GM18867 (cell line): ENCODE results near the gene SLC2A11.
"Not testable (repeated sequence)": the region's sequence is repeated elsewhere in the genome, so short reads cannot be mapped to it uniquely, and the experiment has no call there.

Source experiments
- ATAC-seq: cut with Tn5 transposase; IDR thresholded peaks from one replicate; pipeline ENCODE4 v1.9.1; 2021; ENCODE audit warnings: mild to moderate bottlenecking, moderate library complexity; ENCODE audit not compliant: unreplicated experiment

The SLC2A11 gene

DNA sequence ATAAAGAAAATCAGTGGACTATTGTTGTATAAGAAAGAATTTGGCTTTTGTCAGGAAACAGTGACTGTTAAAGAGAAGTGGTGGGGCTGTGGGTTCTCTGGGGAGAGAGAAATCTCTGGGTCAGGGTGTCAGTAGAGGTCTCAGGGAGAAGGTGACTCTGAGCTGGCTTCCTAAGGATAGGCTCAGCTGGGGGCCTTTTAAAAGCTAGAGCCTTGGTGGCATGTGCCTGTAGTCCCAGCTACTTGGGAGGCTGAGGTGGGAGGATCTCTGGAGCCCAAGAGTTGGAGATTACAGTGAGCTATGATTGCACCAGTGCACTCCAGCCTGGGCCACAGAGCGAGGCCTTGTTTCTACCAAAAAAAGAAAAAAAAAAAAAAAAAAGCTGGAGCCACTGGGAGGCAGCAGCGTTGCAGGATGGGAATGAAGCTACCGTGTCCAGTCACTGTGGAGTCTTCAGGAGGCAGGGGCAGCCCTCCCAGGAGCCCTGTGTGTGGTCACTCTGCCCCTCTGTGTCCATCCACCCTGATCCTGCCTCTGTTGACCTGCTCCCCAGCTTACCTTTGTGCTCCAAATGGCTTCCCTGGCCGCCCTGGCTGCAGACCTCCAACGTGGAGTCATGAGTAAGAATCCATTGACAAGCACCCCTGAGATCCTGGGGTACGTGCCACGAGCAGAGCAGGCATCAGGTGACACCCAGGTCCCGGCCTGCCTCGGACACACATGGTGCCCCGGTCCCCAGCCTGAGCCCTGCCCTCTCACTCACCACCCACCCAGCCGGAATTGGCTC, 31.1 kb downstream of the SLC2A11 start:
- no peak for ATAC-seq

DNA sequence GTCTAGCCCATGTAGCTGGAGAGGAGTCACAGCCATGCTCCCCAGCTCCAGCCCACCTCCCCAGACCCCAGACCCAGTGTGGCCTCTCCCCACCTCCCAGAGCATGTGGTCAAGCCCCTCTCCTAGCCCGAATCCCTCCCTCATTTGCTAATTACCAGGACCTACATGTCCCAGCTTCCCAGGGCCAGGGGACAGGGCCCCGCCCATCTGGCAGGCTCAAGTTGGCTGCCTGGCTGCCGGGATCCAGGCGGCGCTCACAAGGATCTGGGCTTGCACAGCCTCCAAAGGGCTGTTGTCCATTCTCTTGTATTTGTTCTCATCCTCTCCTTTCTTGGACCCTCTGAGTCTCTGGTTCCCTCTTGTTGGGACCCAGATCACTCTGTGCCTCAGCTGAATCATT, 31.9 kb downstream of the SLC2A11 start:
- ATAC-seq: no peak

DNA sequence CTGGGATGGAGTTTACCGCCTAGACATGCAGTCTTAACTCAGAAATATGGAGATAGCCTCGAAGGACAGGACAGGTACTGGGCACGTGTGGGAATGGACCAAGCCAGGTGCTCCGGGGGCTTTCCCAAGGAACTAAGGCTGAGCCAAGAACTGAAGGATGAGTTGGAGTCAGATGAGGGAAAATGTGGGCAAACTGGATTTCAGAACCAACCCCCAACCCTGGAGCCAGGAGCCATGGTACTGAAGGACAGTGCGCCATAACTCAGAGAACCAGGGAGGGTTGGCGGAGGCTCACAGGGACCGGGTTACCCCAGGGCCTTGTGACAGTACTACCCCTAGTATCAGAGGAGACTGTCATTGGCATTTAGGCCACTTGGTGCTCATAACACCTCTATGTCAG, 34.1 kb downstream of the SLC2A11 start:
- no peak for ATAC-seq

DNA sequence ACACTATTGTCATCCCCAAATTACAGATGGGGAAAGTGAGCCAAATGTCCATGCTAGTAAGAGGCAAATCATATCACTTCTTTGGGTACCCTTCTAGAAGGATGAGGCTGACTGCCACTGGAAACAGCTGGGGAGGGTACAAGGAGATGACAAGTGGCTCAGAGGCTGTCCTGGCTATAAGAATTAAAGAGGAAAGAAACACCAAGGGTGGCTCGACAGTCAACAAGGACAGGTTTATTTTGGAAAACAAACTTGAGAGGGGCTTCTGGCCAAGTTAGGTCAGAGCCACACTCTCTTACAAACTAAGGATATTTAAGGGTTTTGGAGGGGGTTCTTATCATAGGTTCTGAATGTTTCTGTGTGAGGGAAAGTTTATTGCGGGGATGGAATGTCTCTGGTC, 34.5 kb downstream of the SLC2A11 start:
- no peak for ATAC-seq

DNA sequence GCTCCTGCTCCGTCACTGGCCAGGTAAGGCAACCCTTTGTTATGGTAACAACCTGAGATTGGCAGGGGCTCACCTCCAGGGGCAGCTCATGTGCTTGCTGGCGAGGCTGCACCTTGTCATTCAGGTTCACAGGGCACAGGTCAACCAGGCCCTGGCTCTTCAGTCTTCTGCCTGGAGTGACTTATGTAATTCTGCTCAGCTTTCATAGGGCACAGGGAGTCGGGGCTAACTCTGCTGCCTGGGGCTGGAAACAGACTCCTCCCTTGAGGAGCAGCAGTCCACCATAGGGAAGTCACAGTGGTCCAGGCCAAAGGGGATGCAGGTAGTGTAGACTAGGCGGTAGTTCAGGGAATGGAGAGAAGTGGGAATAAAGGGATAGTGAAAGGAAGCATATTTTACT, 35.0 kb downstream of the SLC2A11 start:
- ATAC-seq: no peak

DNA sequence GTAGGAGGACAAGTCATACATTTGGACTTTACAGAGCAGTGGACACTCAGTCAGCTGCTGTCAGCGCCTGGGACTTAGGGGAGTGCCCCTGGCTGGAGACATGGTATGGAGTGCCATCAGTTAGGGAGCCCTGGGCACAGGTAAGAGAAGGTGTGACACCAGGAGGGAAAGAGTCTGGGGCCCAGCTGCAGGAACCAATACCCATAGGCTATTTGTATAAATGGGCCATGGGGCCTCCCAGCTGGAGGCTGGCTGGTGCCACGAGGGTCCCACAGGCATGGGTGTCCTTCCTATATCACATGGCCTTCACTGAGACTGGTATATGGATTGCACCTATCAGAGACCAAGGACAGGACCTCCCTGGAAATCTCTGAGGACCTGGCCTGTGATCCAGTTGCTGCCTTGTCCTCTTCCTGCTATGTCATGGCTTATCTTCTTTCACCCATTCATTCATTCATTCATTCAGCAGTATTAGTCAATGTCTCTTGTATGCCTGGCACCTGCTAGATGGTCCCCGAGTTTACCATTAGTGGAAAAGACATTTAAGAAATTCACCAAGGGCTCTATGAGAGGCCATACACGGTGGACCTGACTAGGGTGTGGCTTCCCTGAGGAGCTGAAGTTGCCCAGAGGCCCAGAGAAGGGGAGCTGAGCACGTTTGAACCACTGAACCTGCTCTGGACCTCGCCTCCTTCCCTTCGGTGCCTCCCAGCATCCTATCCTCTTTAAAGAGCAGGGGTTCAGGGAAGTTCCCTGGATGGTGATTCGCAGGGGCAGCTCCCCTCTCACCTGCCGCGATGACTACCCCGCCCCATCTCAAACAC, 35.7 kb downstream of the SLC2A11 start:
- no peak for ATAC-seq

DNA sequence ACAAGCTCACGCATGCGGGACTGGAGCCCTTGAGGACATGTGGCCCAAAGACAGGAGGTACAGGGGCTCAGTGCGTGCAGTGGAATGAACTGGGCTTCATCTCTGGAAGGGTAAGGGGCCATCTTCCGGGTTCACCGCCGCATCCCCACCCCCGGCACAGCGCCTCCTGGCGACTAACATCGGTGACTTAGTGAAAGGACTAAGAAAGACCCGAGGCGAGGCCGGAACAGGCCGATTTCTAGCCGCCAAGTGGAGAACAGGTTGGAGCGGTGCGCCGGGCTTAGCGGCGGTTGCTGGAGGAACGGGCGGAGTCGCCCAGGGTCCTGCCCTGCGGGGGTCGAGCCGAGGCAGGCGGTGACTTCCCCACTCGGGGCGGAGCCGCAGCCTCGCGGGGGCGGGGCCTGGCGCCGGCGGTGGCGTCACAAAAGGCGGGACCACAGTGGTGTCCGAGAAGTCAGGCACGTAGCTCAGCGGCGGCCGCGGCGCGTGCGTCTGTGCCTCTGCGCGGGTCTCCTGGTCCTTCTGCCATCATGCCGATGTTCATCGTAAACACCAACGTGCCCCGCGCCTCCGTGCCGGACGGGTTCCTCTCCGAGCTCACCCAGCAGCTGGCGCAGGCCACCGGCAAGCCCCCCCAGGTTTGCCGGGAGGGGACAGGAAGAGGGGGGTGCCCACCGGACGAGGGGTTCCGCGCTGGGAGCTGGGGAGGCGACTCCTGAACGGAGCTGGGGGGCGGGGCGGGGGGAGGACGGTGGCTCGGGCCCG, 36.5 kb downstream of the SLC2A11 start, which contains the start of gene MIF:
MIF (plus strand) TSS at position 439 of the 765 bp plus-strand sequence; CDS start at position 531, 92 bp downstream.
- peak; percentile 79 for ATAC-seq

DNA sequence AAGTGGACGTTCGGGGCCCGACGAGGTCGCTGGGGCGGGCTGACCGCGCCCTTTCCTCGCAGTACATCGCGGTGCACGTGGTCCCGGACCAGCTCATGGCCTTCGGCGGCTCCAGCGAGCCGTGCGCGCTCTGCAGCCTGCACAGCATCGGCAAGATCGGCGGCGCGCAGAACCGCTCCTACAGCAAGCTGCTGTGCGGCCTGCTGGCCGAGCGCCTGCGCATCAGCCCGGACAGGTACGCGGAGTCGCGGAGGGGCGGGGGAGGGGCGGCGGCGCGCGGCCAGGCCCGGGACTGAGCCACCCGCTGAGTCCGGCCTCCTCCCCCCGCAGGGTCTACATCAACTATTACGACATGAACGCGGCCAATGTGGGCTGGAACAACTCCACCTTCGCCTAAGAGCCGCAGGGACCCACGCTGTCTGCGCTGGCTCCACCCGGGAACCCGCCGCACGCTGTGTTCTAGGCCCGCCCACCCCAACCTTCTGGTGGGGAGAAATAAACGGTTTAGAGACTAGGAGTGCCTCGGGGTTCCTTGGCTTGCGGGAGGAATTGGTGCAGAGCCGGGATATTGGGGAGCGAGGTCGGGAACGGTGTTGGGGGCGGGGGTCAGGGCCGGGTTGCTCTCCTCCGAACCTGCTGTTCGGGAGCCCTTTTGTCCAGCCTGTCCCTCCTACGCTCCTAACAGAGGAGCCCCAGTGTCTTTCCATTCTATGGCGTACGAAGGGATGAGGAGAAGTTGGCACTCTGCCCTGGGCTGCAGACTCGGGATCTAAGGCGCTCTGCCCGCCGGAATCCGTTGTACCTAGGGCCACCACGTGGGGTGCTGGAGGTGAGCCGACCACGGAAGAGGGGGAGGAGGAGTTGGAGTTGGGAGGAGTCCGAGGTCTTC, 37.3 kb downstream of the SLC2A11 start:
- ATAC-seq: peak; percentile 33

DNA sequence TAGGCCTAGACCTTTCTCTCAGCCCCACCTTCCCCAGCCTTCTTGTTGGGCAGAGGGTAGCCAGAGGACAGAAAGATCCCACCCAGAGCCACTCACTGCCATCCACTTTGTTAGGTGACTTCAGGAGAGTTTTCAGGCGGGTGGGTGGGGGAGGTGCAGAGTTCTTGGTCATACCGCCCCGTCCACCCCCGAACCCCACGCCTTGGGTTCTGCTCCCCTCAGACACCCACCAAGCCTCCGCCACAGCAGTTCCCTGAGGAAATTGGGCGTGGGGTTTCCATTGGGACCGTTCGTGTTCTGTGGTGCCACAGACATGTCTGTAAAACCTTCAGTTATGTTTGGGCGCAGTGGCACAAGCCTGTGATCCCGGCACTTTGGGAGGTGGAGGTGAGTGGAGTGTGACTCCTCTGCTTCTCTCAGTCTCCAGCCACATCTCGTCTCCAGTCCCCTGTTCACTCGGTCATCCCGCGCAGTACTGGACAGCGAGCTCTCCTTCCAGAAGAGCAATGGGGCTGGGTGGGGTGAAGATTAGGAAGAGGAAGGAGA, 38.0 kb downstream of the SLC2A11 start:
- no peak for ATAC-seq

DNA sequence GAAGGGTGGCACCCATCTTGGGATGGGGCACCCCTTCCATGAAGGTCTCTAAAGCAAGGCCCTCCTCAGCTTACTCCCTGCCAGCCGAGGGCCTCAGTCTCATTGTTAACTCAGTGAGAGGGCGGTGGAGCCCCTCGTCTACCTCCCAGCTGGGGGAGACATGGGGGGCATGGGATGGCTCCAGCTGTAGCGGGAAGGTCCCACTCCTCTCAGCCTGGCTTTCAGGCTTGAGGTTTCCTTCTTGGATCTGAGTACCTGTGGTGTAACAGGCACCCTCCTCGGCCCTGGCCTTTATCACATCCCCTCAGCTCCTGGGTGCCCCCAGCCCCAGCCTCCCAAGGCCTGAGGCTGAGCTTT, 38.5 kb downstream of the SLC2A11 start:
- no peak for ATAC-seq

DNA sequence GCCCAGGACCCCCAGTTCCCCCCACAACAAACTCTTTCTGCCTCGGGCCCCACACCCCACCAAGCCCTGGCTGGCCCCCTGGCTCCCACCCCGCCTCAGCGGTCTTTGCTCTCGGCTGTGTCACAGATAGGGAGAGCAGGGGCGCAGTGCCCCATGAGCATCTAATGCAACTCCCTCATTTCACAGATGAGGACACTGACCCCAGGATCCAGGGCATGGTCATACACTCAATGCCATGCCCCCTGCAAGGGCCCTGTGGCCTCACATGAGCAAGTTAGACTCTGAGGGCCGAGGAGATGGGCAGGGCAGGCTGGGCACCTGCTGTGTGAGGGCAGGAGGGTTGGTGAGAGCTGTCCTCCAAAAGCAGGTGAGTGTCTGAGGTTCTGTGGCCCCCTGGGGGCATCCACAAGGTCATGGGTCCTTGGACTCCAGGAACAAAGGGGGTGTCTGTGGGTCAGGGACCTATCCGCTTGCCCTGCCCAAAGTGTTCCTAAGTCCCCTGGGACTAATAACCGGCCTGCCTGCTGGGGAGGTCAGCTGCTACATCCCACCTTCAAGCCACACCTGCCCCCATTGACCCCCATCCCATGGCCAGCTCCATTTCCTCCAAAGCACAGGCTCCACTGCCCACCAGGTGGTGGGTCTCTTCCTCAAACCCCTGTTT, 39.0 kb downstream of the SLC2A11 start:
- no peak for ATAC-seq

DNA sequence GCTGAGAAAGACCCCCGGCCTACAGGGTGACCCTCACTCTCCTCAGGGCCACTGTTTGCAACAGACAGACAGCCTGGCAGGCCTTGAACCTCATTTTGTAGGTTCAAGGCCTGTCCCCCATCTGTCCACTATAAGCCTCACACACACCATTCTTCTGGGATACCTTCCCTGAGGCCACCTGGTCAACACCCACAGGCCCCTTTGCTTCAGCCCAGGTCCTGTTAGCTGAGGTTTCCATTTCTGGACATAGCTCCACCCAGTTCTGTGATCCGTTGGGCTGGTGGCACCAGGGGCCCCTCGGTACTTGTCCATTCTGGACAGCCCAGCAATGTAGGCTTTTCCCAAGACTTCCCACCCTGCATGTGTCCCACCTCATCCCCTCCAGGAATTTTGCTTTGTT, 39.6 kb downstream of the SLC2A11 start:
- no peak for ATAC-seq

DNA sequence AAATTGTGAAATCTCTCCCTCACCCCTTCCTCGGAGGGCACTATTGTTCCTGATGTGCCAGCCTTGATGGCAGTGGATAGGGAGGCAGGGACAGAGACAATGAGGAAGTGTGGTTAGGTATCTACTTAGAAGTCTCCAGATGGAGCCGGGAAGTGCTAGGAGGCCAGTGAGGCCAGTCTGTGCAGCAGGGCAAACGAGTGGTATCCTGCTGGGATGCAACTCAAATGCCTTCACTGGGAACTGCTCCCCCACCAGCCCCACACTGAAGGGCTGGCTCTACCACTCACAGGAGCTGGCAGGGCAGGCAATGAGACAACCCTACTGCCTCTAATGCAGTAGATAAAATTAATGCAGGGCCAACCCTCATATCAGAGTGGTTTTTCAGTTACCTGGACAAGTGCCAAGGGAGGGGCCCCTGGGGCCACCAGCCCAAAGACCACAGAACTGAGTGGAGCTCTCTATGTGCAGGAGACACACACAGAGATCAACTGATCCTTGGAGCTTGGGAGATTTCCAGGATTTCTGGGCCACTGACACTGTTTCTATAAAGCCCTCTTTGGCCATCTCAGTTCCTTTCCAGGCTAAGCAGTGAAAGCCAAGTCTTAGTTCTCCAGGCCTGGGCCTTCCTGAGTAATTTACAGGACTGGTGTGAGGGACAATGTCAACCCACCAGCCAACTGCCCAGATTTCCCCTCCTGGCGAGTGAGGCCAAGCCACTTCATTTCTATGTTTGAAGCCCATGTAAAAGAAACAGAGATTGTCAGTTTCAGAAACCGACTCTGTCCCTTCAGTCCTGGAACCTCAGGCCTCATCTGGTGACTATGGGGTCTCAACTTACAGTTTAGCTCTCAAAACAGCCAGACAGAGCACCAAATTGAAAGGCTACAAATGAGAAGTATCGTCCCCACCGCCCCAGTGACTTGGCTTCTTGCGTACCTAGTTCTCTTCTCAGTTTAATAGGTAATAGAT, 40.6 kb downstream of the SLC2A11 start:
- ATAC-seq: no peak

DNA sequence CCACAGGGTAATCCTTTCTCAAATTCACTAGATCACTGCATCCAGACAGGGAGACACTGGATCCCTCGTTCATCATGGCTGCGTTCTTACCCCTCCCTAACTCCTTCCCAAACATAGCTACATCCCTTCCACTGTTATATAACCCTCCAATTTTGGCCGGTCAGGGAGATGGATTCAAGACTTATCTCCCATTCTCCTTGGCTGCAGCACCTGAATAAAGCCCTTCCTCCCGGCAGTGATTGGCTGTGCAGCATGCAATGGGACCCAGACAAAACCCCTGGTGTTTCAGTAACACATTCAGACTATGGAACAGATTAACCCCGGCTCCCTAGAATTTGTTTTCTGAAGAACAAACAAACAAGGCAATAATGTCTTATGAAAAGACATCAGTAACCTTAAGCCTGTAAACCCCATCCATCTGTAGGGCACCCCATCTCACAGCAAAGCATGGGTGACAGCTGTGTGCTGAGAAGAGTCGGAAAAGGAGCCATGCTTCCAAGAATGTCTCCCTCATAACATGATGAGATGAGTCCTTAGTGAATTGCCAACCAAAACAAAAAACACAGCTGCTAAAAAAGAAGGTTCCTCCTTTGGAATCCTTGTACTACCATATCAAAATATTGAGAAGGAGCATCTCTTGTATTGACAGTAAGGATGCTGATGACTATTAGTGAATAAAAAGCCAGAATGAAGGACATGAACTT, 41.5 kb downstream of the SLC2A11 start:
- ATAC-seq: no peak

DNA sequence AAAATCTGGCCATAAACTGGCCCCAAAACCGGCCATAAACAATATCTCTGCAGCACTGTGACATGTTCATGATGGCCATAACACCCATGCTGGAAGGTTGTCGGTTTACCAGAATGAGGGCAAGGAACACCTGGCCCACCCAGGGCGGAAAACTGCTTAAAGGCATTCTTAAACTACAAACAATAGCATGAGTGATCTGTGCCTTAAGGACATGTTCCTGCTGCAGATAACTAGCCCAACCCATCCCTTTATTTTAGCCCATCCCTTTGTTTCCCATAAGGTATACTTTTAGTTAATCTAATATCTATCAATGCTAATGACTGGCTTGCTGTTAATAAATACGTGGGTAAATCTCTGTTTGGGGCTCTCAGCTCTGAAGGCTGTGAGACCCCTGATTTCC, 42.6 kb downstream of the SLC2A11 start:
- ATAC-seq: not testable (repeated sequence)

DNA sequence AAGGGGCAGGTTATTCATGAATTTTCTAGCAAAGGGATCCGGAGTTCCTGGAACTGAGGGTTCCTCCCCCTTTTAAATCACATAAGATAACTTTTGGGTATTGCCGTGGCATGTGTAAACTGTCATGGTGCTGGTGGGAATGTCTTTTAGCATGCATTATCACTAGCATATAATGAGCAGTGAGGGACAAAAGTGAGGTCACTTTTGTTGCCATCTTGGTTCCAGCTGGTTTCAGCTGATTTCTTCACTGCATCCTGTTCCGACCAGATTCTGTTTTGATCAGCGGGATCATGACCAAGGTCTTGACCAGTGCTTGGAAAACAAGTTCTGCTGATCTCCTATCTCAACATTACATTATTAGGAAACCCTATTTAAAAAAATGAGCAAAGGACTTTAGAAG, 43.9 kb downstream of the SLC2A11 start:
- ATAC-seq: no peak

DNA sequence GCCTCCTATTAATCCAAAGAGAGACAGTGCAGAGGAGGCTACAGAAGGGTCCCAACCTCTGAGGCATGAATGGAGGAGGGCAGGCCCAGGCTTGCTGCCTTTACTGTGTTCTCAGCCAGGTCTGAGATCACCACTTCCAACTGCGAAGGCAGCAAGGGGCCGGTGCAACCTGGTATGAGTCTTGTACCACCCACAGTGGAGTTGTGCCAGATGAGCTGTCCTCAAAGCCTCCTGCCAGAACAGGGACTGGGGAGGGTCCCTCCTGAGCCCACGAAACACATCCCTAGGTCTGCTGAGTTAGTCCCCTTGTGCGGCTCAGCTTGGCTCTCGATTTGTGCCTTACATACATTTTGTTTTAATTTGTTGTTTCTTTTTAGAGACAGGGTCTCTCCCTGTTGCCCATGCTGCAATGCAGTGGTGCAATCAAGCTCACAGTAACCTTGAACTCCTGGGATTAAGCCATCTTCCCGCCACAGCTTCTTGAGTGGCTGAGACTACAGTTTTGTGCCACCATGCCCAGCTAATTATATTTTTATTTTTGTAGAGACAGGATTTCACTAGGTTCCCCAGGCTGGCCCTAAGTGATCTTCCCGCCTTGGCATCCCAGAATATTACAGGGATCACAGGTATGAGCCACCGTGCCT, 45.8 kb downstream of the SLC2A11 start:
- no peak for ATAC-seq
